Measurements from ENCODE around the gene ZCCHC2. TPM values are rescaled to one million over a fixed set of nuclear protein-coding genes. Genes with fewer than 3 reads are reported as not detected.

The ZCCHC2 gene
- total and polyA plus RNA-seq, 2 of the 8 experiments (the other 6 are each of a cell fraction or from before 2014, with no cell fraction given): 13.5 to 18.6 TPM

- Histone ChIP-seq H3K56ac (replicated peaks; ENCODE audit: insufficient read length, low read depth, low read length) (no peak overlapping the region), H2AFZ (ENCODE audit: low read length) (no peak overlapping the region), H3K23ac (ENCODE audit: insufficient read length) (no peak overlapping the region), H3K79me1 (ENCODE audit: low read depth, low read length) (no peaks in the 10 kb centered on the region; the same call in 1 of the 2 replicates), H3K18ac (ENCODE audit: extremely low read depth, low read length) (no peak overlapping the region), H3K4me3 (ENCODE audit: extremely low read depth in 1 of 4, insufficient read depth in 2 of 4, low read depth in 3 of 4, low read length in 4 of 4) (no peak overlapping the region), H3K23me2 (ENCODE audit: low read depth, low read length) (no peaks in the 10 kb centered on the region), H3K14ac (ENCODE audit: insufficient read length) (no peak overlapping the region), H2BK20ac (ENCODE audit: low read length) (no peak overlapping the region), H2BK120ac (replicated peaks; ENCODE audit: low read depth, low read length) (no peak overlapping the region), H2BK12ac (ENCODE audit: low read depth, low read length) (no peak overlapping the region), H3K27ac (ENCODE audit: low read depth, low read length) (no peak overlapping the region), H4K8ac (ENCODE audit: extremely low read depth, insufficient read depth, low read length) (no peak overlapping the region; the same call in 1 of the 2 replicates), H2AK5ac (ENCODE audit: low read depth, low read length) (no peak overlapping the region), H4K91ac (replicated peaks; ENCODE audit: insufficient read length, low read length) (no peak overlapping the region), H3K9me3 (ENCODE audit: insufficient read depth in 2 of 2, low read depth in 1 of 2, low read length in 1 of 2) (0 out of 4 replicates have a peak, but pooled peaks cover 0 to 3% of the 10 kb centered on the region in 2 experiments), H4K20me1 (replicated peaks in 1 of 2; ENCODE audit: control insufficient read depth in 1 of 2, insufficient read depth in 2 of 2, low read length in 2 of 2) (no peaks in the 10 kb centered on the region), H2BK5ac (ENCODE audit: low read depth, low read length) (no peak overlapping the region), H3K79me2 (ENCODE audit: control insufficient read depth in 1 of 2, insufficient read depth in 2 of 2, low read length in 2 of 2) (no peaks in the 10 kb centered on the region), H3K36me3 (ENCODE audit: control insufficient read depth in 2 of 4, insufficient read depth in 4 of 4, low read length in 3 of 4) (peaks cover 0 to 31% (median 9%) of the 10 kb centered on the region in 4 experiments; a peak in 5 of 8 replicates), H4K5ac (ENCODE audit: insufficient read length, low read depth, low read length) (no peak overlapping the region), H3K27me3 (replicated peaks in 1 of 4; ENCODE audit: control insufficient read depth in 3 of 4, extremely low read depth in 1 of 4, insufficient read depth in 3 of 4, low read length in 3 of 4) (no peaks in the 10 kb centered on the region), H3K4me1 (replicated peaks in 1 of 4; ENCODE audit: control insufficient read depth in 3 of 4, insufficient read depth in 4 of 4, low read length in 3 of 4) (no peaks in the 10 kb centered on the region), H3K9ac (replicated peaks in 1 of 4; ENCODE audit: extremely low read depth in 1 of 4, low read depth in 3 of 4, low read length in 3 of 4) (no peak overlapping the region), H3K4ac (replicated peaks; ENCODE audit: insufficient read length, low read depth, low read length) (no peak overlapping the region), H3K4me2 (ENCODE audit: insufficient read depth in 1 of 2, low read depth in 2 of 2, low read length in 2 of 2) (no peak overlapping the region), H2BK15ac (ENCODE audit: low read length) (no peak overlapping the region)
- TF ChIP-seq TEAD4 (IDR thresholded peaks at IDR 0.05; ENCODE audit: low read depth, low read length): no peak
- ChIA-PET POLR2A (ENCODE audit: partially characterized antibody) (no interaction called here), CTCF (ENCODE audit: partially characterized antibody) (interaction anchor here (1.0 to 2.9 kb wide), 2 partner anchors 9 to 12 kb away, joined by 3 to 16 read pairs; no protein-coding TSS in a partner anchor)
- FAIRE-seq (no peak), DNase-seq (ENCODE audit: low read depth in 1 of 2, low spot score in 2 of 2) (no peak)
- 95% methylated on average over 10 of the region's 11 CpGs; no CpG with 5 or more reads in 1 of the 2 experiments for WGBS, 2 experiments (ENCODE audit: extremely low coverage in 1 of 2, insufficient coverage in 1 of 2, insufficient read length in 1 of 2, insufficient replicate concordance in 2 of 2, low coverage in 1 of 2, low lambda C conversion rate in 2 of 2, missing lambda C conversion rate in 1 of 2)
Measured at GRCh38 chr18:62574776-62575175, 52.0 kb downstream of the ZCCHC2 start.
